ENCODE results near the gene PARD3.

PARD3 gene

DNA sequence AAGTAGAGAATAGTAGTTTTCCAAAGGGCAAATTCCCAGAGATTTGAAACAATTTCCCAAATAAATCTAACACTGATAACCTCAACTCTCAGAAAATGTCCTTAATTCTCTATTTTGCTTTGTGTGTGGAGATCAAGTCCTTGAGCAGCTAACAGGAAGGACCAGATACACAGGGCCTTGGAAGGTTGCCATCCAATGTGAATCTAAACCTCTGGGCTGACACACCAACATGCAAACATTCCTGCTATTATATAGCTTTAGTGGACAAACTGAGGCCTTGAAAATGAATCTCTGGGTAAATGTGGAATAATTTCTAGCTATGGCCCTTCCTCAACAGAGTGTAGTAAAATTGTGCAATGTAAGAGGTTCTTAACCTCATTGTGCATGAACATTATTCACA is 44.1 kb upstream of the PARD3 start:
- H3K27ac ChIP-seq, result no peak overlapping the region
- H2AFZ ChIP-seq, result no peak overlapping the region
- H3K27me3 ChIP-seq (ENCODE audit: control insufficient read depth, insufficient read depth, low read length), result no peaks in the 10 kb centered on the region
- H3K4me2 ChIP-seq (ENCODE audit: low read length), result no peak overlapping the region
- H3K4me3 ChIP-seq (ENCODE audit: low read depth, low read length), result no peak overlapping the region
- H3K4me1 ChIP-seq, result no peaks in the 10 kb centered on the region
- no peak for TF ChIP-seq CTCF (IDR thresholded peaks at IDR 0.05)
- no peaks in the 10 kb centered on the region for H3K9me3 ChIP-seq (ENCODE audit: control insufficient read depth, low read length)
- no peaks in the 10 kb centered on the region for H3K79me2 ChIP-seq
- no peak overlapping the region for H3K9ac ChIP-seq
- no peaks in the 10 kb centered on the region for H3K36me3 ChIP-seq (ENCODE audit: control insufficient read depth, insufficient read depth, low read length)

DNA sequence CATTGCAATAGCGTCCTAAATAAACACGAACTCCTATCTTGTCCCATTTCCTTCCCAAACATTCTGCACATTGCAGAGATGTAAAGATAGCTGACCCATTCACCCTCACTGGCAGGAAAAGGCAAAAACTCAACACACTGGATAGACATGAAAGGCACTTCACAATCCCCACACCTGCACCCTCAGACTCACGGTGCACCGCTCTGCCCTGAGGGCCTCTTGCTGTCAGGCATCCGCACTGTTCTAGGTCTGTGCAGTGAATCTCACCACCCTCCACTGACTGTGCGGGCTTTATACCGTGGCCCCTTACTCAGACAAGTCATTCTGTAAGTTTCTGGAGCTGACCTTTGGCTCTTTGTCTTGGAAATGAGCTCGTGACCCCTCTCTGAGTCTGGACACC is 42.9 kb upstream of the PARD3 start:
- no peaks in the 10 kb centered on the region for H3K79me2 ChIP-seq
- H3K4me2 ChIP-seq (ENCODE audit: low read length), result no peak overlapping the region
- H3K9me3 ChIP-seq (ENCODE audit: control insufficient read depth, low read length), result no peaks in the 10 kb centered on the region
- no peaks in the 10 kb centered on the region for H3K27me3 ChIP-seq (ENCODE audit: control insufficient read depth, insufficient read depth, low read length)
- H3K27ac ChIP-seq, result no peak overlapping the region
- H3K4me1 ChIP-seq, result no peaks in the 10 kb centered on the region
- H2AFZ ChIP-seq, result no peak overlapping the region
- no peak for TF ChIP-seq CTCF (IDR thresholded peaks at IDR 0.05)
- H3K4me3 ChIP-seq (ENCODE audit: low read depth, low read length), result no peak overlapping the region
- no peaks in the 10 kb centered on the region for H3K36me3 ChIP-seq (ENCODE audit: control insufficient read depth, insufficient read depth, low read length)
- no peak overlapping the region for H3K9ac ChIP-seq

DNA sequence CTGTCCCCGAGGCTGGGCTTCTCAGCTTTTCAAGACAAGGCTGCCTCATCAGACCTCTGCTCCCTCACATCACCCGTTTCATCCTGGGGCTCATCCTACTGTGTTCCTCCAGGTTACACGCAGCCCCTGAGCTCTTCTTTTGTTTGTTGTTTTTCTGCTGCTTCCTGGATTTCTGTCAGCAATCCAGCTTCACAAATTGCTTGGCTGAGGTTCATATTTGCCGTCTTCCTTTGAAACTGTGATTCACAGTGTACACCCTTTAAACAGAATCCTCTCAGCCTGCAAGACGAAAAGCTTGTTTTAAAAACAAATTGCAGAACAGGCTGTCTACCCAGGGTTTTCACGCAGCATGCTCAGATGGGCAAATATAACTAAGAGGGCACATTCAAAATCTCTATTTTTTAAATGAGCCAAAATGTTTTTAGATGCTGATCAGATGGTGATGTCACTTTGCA is 39.1 kb upstream of the PARD3 start:
- Histone ChIP-seq H3K4me1 (no peaks in the 10 kb centered on the region), H3K27ac (no peak overlapping the region), H3K27me3 (ENCODE audit: control insufficient read depth, insufficient read depth, low read length) (no peaks in the 10 kb centered on the region), H3K4me2 (ENCODE audit: low read length) (no peak overlapping the region), H3K79me2 (no peaks in the 10 kb centered on the region), H3K9ac (no peak overlapping the region), H3K9me3 (ENCODE audit: control insufficient read depth, low read length) (no peaks in the 10 kb centered on the region), H2AFZ (peak overlapping the region; percentile 66), H3K4me3 (ENCODE audit: low read depth, low read length) (no peak overlapping the region), H3K36me3 (ENCODE audit: control insufficient read depth, insufficient read depth, low read length) (no peaks in the 10 kb centered on the region)
- no peak for TF ChIP-seq CTCF (IDR thresholded peaks at IDR 0.05)

DNA sequence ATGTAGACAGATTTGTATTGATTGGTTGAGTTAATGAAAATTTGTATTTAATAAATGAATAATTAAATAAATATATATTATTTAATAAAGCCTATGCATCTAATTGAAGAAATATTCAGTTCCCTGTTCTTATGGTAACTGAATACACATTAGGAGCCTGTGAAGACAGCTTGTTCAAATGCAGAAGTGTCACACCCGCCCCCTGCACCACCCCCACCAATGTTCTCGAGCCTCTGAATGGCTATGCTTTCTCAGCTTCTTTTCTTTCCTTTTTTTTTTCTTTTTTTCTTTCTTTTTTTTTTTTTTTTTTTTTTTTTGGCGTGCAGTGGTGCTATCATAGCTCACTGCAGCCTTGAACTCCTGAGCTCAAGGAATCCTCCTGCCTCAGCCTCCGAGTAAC is 38.3 kb upstream of the PARD3 start:
- TF ChIP-seq CTCF (IDR thresholded peaks at IDR 0.05), result no peak
- Histone ChIP-seq H3K4me1 (no peaks in the 10 kb centered on the region), H3K36me3 (ENCODE audit: control insufficient read depth, insufficient read depth, low read length) (no peaks in the 10 kb centered on the region), H3K27ac (no peak overlapping the region), H3K79me2 (no peaks in the 10 kb centered on the region), H3K9me3 (ENCODE audit: control insufficient read depth, low read length) (no peaks in the 10 kb centered on the region), H3K4me3 (ENCODE audit: low read depth, low read length) (no peak overlapping the region), H3K4me2 (ENCODE audit: low read length) (no peak overlapping the region), H3K9ac (no peak overlapping the region), H3K27me3 (ENCODE audit: control insufficient read depth, insufficient read depth, low read length) (no peaks in the 10 kb centered on the region), H2AFZ (no peak overlapping the region)

- Histone ChIP-seq H3K9me3 (ENCODE audit: control insufficient read depth, low read length) (no peaks in the 10 kb centered on the region), H2AFZ (no peak overlapping the region), H3K27me3 (ENCODE audit: control insufficient read depth, insufficient read depth, low read length) (no peaks in the 10 kb centered on the region), H3K9ac (no peak overlapping the region), H3K4me3 (ENCODE audit: low read depth, low read length) (no peak overlapping the region), H3K27ac (no peak overlapping the region), H3K79me2 (no peaks in the 10 kb centered on the region), H3K4me2 (ENCODE audit: low read length) (no peak overlapping the region), H3K36me3 (ENCODE audit: control insufficient read depth, insufficient read depth, low read length) (no peaks in the 10 kb centered on the region), H3K4me1 (no peaks in the 10 kb centered on the region)
- no peak for TF ChIP-seq CTCF (IDR thresholded peaks at IDR 0.05)
Observed at GRCh38 chr10:34850558-34850957, 35.5 kb upstream of the PARD3 start.

All from parathyroid adenoma (tissue), 2 donors.